GM04503 (cell line): ENCODE results near the gene ZNF276.

Experiments
- DNase-seq: peaks from one replicate; pipeline ENCODE4 v3.0.0-alpha.2; 2012; ENCODE audit warnings: low read depth

The ZNF276 gene

GRCh38 chr16:89785523-89786155 is 64.3 kb downstream of the ZNF276 start:
- no peak for DNase-seq

- DNase-seq, result no peak
These were observed 65.4 kb downstream of the ZNF276 start for GRCh38 chr16:89786474-89787364.

GRCh38 chr16:89787365-89787805 is 66.0 kb downstream of the ZNF276 start:
- no peak for DNase-seq
